MCF 10A (cell line): ENCODE measurements around the gene SPATA6L. TPM values are rescaled to one million over a fixed set of nuclear protein-coding genes. Genes with fewer than 3 reads are reported as not detected.

Experiments
- BruUV-seq: library from RNA; stranded (reverse); fragments of 400-500 nt; replicated peaks from 2 replicates; lab custom pipeline; 2021; lab: Mats Ljungman, UMichigan
- CTCF ChIA-PET: fragments of 300-600 bp; sonication (Branson Sonifier 250); formaldehyde crosslinking; extraction: SDS; loops from one replicate; lab custom pipeline; 2021; ENCODE audit warnings: antibody characterized with exemption, inconsistent platforms; lab: Yijun Ruan, JAX
- POLR2A ChIA-PET: fragments of 300-600, 350-650 bp; sonication (Branson Sonifier 250); formaldehyde crosslinking; extraction: SDS; loops from one replicate; lab custom pipeline; 2020; ENCODE audit warnings: antibody characterized with exemption, inconsistent platforms; lab: Yijun Ruan, JAX
- DNase-seq: peaks from one replicate; pipeline ENCODE4 v3.0.0-alpha.2; 2018; ENCODE audit not compliant: unreplicated experiment
- H3K27ac Mint-ChIP-seq: one replicate; pipeline ENCODE4 v1.8.0; 2022; ENCODE audit warnings: mild to moderate bottlenecking, low read depth, mixed read lengths; ENCODE audit not compliant: unreplicated experiment
- H3K27me3 Mint-ChIP-seq: one replicate; pipeline ENCODE4 v1.8.0; 2022; ENCODE audit warnings: mixed read lengths; ENCODE audit not compliant: insufficient read depth, unreplicated experiment
- H3K36me3 Mint-ChIP-seq: one replicate; pipeline ENCODE4 v1.8.0; 2022; ENCODE audit warnings: mild to moderate bottlenecking, moderate library complexity, mixed read lengths; ENCODE audit not compliant: insufficient read depth, unreplicated experiment
- H3K4me1 Mint-ChIP-seq: one replicate; pipeline ENCODE4 v1.8.0; 2022; ENCODE audit warnings: mixed read lengths; ENCODE audit not compliant: insufficient read depth, unreplicated experiment
- H3K4me3 Mint-ChIP-seq: one replicate; pipeline ENCODE4 v1.8.0; 2022; ENCODE audit warnings: mild to moderate bottlenecking, moderate library complexity, mixed read lengths; ENCODE audit not compliant: unreplicated experiment
- H3K9me3 Mint-ChIP-seq: one replicate; pipeline ENCODE4 v1.8.0; 2022; ENCODE audit warnings: mixed read lengths; ENCODE audit not compliant: unreplicated experiment
- intact Hi-C: fragments of 100-400 bp; cut with micrococcal nuclease; formaldehyde crosslinking; loops from 2 replicates; pipeline ENCODE4 v1.14.1; 2022
- total RNA-seq: library from RNA; stranded (reverse); gene quantifications from 2 replicates; pipeline ENCODE4 v1.2.3, GENCODE V29; 2022
- TF ChIP-seq, protein P1 (sequence below): fragments of 200-600 bp; IDR thresholded peaks from one replicate; pipeline ENCODE4 v1.8.0; 2022; ENCODE audit warnings: antibody characterized with exemption, mild to moderate bottlenecking; ENCODE audit not compliant: unreplicated experiment

Gene SPATA6L
- total RNA-seq, 1 experiment from 2014 or later: 5.5 TPM

- POLR2A ChIA-PET: no interaction called here
- Mint-ChIP-seq H3K27ac (no peak overlapping the region), H3K4me1 (no peaks in the 10 kb centered on the region), H3K9me3 (no peaks in the 10 kb centered on the region), H3K4me3 (no peak overlapping the region), H3K27me3 (no peaks in the 10 kb centered on the region), H3K36me3 (peaks cover 13% of the 10 kb centered on the region)
- intact Hi-C loops: loop anchor here (1.0 to 5.0 kb wide), 3 partner anchors 138 to 383 kb away; partner anchors contain the start of genes AK3 and JAK2
- no TSS peak for BruUV-seq
- DNase-seq: no peak
- CTCF ChIA-PET: interaction anchor here (0.6 to 2.7 kb wide), 14 partner anchors 10 to 780 kb away, joined by 3 to 20 read pairs (median 5); partner anchors contain the start of gene PLPP6
- TF ChIP-seq, protein P1, sequence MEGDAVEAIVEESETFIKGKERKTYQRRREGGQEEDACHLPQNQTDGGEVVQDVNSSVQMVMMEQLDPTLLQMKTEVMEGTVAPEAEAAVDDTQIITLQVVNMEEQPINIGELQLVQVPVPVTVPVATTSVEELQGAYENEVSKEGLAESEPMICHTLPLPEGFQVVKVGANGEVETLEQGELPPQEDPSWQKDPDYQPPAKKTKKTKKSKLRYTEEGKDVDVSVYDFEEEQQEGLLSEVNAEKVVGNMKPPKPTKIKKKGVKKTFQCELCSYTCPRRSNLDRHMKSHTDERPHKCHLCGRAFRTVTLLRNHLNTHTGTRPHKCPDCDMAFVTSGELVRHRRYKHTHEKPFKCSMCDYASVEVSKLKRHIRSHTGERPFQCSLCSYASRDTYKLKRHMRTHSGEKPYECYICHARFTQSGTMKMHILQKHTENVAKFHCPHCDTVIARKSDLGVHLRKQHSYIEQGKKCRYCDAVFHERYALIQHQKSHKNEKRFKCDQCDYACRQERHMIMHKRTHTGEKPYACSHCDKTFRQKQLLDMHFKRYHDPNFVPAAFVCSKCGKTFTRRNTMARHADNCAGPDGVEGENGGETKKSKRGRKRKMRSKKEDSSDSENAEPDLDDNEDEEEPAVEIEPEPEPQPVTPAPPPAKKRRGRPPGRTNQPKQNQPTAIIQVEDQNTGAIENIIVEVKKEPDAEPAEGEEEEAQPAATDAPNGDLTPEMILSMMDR: no peak
Measured at GRCh38 chr9:4603830-4604229, 62.5 kb downstream of the SPATA6L start.

DNA sequence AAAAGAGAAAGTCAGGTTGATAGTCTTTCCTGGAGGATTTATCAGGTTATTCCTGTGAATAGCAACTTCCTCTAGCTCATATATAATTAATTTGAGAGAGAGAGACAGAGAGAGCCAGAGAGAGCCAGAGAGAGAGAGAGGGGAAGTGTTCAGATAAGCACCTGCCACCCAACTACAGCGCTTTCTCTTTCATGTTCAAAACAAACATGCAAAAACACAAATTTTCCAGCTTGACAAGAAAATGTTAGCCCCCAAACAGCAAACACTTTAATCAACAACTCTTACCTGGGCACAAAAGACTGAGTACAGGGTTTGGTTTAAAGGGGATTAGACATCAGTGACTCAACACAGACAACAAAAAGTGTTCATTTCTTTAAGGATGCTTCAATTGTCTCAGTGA is 65.9 kb downstream of the SPATA6L start:
- Mint-ChIP-seq H3K27ac (no peak overlapping the region), H3K27me3 (no peaks in the 10 kb centered on the region), H3K4me1 (no peaks in the 10 kb centered on the region), H3K4me3 (no peak overlapping the region), H3K9me3 (no peaks in the 10 kb centered on the region), H3K36me3 (peaks cover 13% of the 10 kb centered on the region)
- no TSS peak for BruUV-seq
- POLR2A ChIA-PET: no interaction called here
- TF ChIP-seq, protein P1: no peak
- DNase-seq: no peak
- intact Hi-C loops: loop anchor here (5.0 kb wide), 2 partner anchors 142 to 387 kb away; partner anchors contain the start of genes AK3 and JAK2
- CTCF ChIA-PET: interaction anchor here (0.6 kb wide), 2 partner anchors 26 to 1022 kb away, joined by 3 read pairs; no protein-coding TSS in a partner anchor

DNA sequence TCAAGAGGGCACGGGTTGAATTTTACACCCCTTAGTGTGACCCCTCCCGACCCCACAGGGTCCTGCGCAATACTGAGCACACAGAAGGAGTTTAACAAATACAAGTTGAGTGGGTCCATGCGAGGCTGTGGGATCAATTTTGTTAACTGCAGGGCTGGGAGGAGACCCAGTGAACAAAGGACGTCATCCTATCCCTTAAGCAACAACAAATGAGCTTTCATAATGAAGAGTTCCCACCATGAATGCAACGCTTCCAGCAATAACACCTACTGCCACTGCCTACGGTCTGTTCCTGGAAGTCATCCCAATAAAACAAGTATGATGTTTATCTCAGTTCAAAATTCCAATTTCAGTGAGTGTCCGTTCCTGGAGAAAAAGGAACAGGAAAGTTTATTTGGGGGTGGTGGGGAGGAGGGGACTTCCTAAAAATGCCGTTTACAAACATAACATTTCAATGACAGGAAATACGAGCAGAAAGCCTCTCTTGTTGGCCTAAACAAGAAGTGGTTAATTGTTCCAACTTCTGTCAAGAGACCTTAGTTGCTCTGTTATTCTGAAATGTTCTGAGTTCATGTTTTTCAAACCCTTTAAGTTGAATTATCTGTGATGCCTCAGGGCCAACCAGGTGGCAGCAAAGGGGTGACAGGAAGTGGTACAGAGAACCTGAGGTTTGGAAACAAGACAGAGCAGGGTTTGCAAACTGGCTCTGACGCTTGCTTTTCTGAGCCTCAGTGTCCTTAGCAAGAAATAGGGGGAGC is 69.9 kb downstream of the SPATA6L start:
- no TSS peak for BruUV-seq
- H3K4me3 Mint-ChIP-seq: no peak overlapping the region
- peak; percentile 32 for DNase-seq
- H3K4me1 Mint-ChIP-seq: no peaks in the 10 kb centered on the region
- no peaks in the 10 kb centered on the region for H3K27me3 Mint-ChIP-seq
- intact Hi-C loops: no loop called here
- TF ChIP-seq, protein P1: no peak
- H3K27ac Mint-ChIP-seq: no peak overlapping the region
- H3K9me3 Mint-ChIP-seq: no peaks in the 10 kb centered on the region
- ChIA-PET CTCF (no interaction called here), POLR2A (no interaction called here)
- H3K36me3 Mint-ChIP-seq: no peaks in the 10 kb centered on the region

DNA sequence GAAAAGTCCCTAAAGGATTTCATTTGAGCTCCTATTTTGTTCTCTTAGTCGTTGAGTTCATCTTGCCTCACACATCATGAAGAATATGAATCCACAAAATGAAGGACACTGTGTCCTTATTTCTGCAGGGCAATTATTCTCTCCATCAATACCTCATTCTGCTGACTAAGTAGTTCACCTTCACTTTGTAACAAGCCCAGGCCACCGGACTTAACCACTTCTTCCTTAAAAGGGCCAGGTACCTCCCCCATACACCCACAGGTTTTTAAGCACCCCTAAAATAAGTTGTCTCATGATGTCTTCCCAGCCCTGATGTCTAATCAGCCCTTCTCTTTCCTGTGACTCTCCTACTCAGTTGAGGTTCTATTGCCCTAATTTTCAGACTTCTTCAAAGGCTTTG is 71.3 kb downstream of the SPATA6L start:
- intact Hi-C loops: no loop called here
- Mint-ChIP-seq H3K27me3 (no peaks in the 10 kb centered on the region), H3K36me3 (no peaks in the 10 kb centered on the region), H3K4me1 (no peaks in the 10 kb centered on the region), H3K27ac (no peak overlapping the region), H3K4me3 (no peak overlapping the region), H3K9me3 (no peaks in the 10 kb centered on the region)
- ChIA-PET CTCF (no interaction called here), POLR2A (no interaction called here)
- TF ChIP-seq, protein P1: no peak
- no peak for DNase-seq
- no TSS peak for BruUV-seq
